IMR-90 (cell line): ENCODE measurements around the gene RABIF.

Experiments
- BHLHE40 ChIP-seq: fragments of 150-350 bp; IDR thresholded peaks from 2 replicates; pipeline ENCODE4 v1.6.1; 2016; ENCODE audit warnings: mild to moderate bottlenecking, low read depth, low read length
- CEBPB ChIP-seq: IDR thresholded peaks from 2 replicates; pipeline ENCODE4 v1.6.1; 2012; ENCODE audit warnings: low read depth, low read length, improper control_type of control experiment
- MAZ ChIP-seq: IDR thresholded peaks from 2 replicates; pipeline ENCODE4 v1.6.1; 2012; ENCODE audit warnings: low read depth, mild to moderate bottlenecking, low read length, improper control_type of control experiment, moderate library complexity, borderline replicate concordance
- POLR2A ChIP-seq: IDR thresholded peaks from 2 replicates; pipeline ENCODE4 v1.6.1; 2012; ENCODE audit warnings: mild to moderate bottlenecking, low read depth, low read length
- TF ChIP-seq, protein P1 (sequence below): conservative IDR thresholded peaks from 2 replicates; pipeline ENCODE4 v1.5.1; 2012; ENCODE audit warnings: mild to moderate bottlenecking, low read depth, low read length, improper control_type of control experiment

GRCh38 chr1:202880062-202880461 lies 8.9 kb downstream of the RABIF start:
- TF ChIP-seq, protein P1, sequence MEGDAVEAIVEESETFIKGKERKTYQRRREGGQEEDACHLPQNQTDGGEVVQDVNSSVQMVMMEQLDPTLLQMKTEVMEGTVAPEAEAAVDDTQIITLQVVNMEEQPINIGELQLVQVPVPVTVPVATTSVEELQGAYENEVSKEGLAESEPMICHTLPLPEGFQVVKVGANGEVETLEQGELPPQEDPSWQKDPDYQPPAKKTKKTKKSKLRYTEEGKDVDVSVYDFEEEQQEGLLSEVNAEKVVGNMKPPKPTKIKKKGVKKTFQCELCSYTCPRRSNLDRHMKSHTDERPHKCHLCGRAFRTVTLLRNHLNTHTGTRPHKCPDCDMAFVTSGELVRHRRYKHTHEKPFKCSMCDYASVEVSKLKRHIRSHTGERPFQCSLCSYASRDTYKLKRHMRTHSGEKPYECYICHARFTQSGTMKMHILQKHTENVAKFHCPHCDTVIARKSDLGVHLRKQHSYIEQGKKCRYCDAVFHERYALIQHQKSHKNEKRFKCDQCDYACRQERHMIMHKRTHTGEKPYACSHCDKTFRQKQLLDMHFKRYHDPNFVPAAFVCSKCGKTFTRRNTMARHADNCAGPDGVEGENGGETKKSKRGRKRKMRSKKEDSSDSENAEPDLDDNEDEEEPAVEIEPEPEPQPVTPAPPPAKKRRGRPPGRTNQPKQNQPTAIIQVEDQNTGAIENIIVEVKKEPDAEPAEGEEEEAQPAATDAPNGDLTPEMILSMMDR = no peak
- no peak for TF ChIP-seq CEBPB
- TF ChIP-seq BHLHE40 = no peak
- TF ChIP-seq POLR2A = no peak
- no peak for TF ChIP-seq MAZ
